Esophagus muscularis mucosa (tissue), 4 donors: ENCODE data around the gene AGA. TPM values are rescaled to one million over a fixed set of nuclear protein-coding genes. Genes with fewer than 3 reads are reported as not detected.

Source experiments
- DNase-seq: peaks from one replicate; pipeline ENCODE4 v3.0.0-alpha.2; 2017; ENCODE audit errors: extremely low spot score
- H3K27ac ChIP-seq, 4 donors: fragments of 200-600 bp; sonication (generic); replicated peaks in 1 of 4; 1 replicate in 3 of 4; 2 replicates in 1 of 4; pipeline ENCODE4 v1.5.1; 2016 to 2019; ENCODE audit warnings: mild to moderate bottlenecking in 1 of 4
- H3K27me3 ChIP-seq, 4 donors: fragments of 200-600 bp; sonication (generic); one replicate each; pipeline versions ENCODE4 v1.5.1 to v1.6.0; 2016 to 2019
- H3K36me3 ChIP-seq, 4 donors: fragments of 200-600 bp; sonication (generic); one replicate each; pipeline ENCODE4 v1.5.1; 2016 to 2019
- H3K4me1 ChIP-seq, 4 donors: fragments of 200-600 bp; sonication (generic); one replicate each; pipeline ENCODE4 v1.5.1; 2016 to 2019
- H3K4me3 ChIP-seq, 4 donors: fragments of 200-600 bp; sonication (generic); 1 replicate in 2 of 4; 2 replicates in 2 of 4; pipeline ENCODE4 v1.5.1; 2016 to 2019; ENCODE audit warnings: mild to moderate bottlenecking in 4 of 4, moderate library complexity in 1 of 4
- H3K9me3 ChIP-seq, 4 donors: fragments of 200-600 bp; sonication (generic); 1 replicate in 3 of 4; 2 replicates in 1 of 4; pipeline ENCODE4 v1.5.1; 2016 to 2019
- CTCF ChIP-seq, 3 experiments: fragments of 200-600 bp in 2 of 3; fragments of 450-650 bp in 1 of 3; sonication (generic) in 2 of 3; IDR thresholded peaks; one replicate each; pipeline ENCODE4 v1.5.1; 2017 to 2019; ENCODE audit warnings: antibody characterized with exemption in 3 of 3, mild to moderate bottlenecking in 2 of 3, moderate library complexity in 1 of 3
- EP300 ChIP-seq: sonication (generic); formaldehyde crosslinking; IDR thresholded peaks from one replicate; pipeline ENCODE4 v1.6.1; 2017; ENCODE audit warnings: antibody characterized with exemption
- POLR2A ChIP-seq: fragments of 450-650 bp; IDR thresholded peaks from one replicate; pipeline ENCODE4 v1.6.1; 2017; ENCODE audit warnings: antibody characterized with exemption, moderate library complexity, mild to moderate bottlenecking, low read depth
- POLR2AphosphoS5 ChIP-seq, 2 donors: sonication (generic); formaldehyde crosslinking; IDR thresholded peaks; one replicate each; pipeline ENCODE4 v1.6.1; 2017; ENCODE audit warnings: antibody characterized with exemption in 2 of 2
- WGBS: methylation state at CpG from one replicate; pipeline ENCODE4 v1.1.5; 2018; 5-methylcytosine and 5-hydroxymethylcytosine counted together
- intact Hi-C: fragments of 100-400 bp; cut with DNase I; formaldehyde crosslinking; loops from one replicate; pipeline ENCODE4 v1.15.1; 2023
- total RNA-seq, 4 donors: library from RNA; depleted of rRNA; stranded (reverse); fragments of >200 nt; gene quantifications; one replicate each; pipeline versions ENCODE4 v1.1.0 to v1.2.1, GENCODE V29; 2016

The AGA gene
- total RNA-seq, 4 donors from 2014 or later = 7.5 to 17.4 (median 9.7) TPM

- Histone ChIP-seq H3K4me3 (no peak overlapping the region), H3K9me3 (no peaks in the 10 kb centered on the region), H3K27me3 (no peaks in the 10 kb centered on the region), H3K27ac (no peak overlapping the region), H3K4me1 (no peaks in the 10 kb centered on the region), H3K36me3 (no peaks in the 10 kb centered on the region)
- TF ChIP-seq POLR2AphosphoS5 (IDR thresholded peaks at IDR 0.05) (no peak), EP300 (no peak), POLR2A (no peak), CTCF (IDR thresholded peaks at IDR 0.05) (no peak)
- no peak for DNase-seq
- intact Hi-C loops = no loop called here
Observed at GRCh38 chr4:177482367-177482766, 40.1 kb upstream of the AGA start.

GRCh38 chr4:177480795-177481194, 38.6 kb upstream of the AGA start:
- DNase-seq = no peak
- WGBS = 99% methylated on average over 2 of the region's 2 CpGs
- Histone ChIP-seq H3K27me3 (no peaks in the 10 kb centered on the region), H3K27ac (no peak overlapping the region), H3K36me3 (no peaks in the 10 kb centered on the region), H3K9me3 (no peaks in the 10 kb centered on the region), H3K4me3 (no peak overlapping the region), H3K4me1 (no peaks in the 10 kb centered on the region)
- intact Hi-C loops = no loop called here
- TF ChIP-seq EP300 (no peak), CTCF (IDR thresholded peaks at IDR 0.05) (no peak), POLR2A (no peak), POLR2AphosphoS5 (IDR thresholded peaks at IDR 0.05) (no peak)

GRCh38 chr4:177479063-177479462, 36.8 kb upstream of the AGA start:
- Histone ChIP-seq H3K27ac (no peak overlapping the region), H3K36me3 (no peaks in the 10 kb centered on the region), H3K4me1 (no peaks in the 10 kb centered on the region), H3K9me3 (no peaks in the 10 kb centered on the region), H3K27me3 (no peaks in the 10 kb centered on the region), H3K4me3 (no peak overlapping the region)
- no peak for DNase-seq
- intact Hi-C loops = no loop called here
- WGBS = 87% methylated on average over 4 of the region's 4 CpGs
- no peak for TF ChIP-seq POLR2AphosphoS5 (IDR thresholded peaks at IDR 0.05)

- intact Hi-C loops = no loop called here
- DNase-seq = no peak
- 57% methylated on average over 2 of the region's 2 CpGs for WGBS
- Histone ChIP-seq H3K36me3 (no peaks in the 10 kb centered on the region), H3K27ac (no peak overlapping the region), H3K27me3 (no peaks in the 10 kb centered on the region), H3K4me3 (no peak overlapping the region), H3K4me1 (no peaks in the 10 kb centered on the region), H3K9me3 (no peaks in the 10 kb centered on the region)
- TF ChIP-seq CTCF (IDR thresholded peaks at IDR 0.05) = no peak
- no peak for TF ChIP-seq POLR2A
- no peak for TF ChIP-seq POLR2AphosphoS5 (IDR thresholded peaks at IDR 0.05)
- no peak for TF ChIP-seq EP300
Observed at GRCh38 chr4:177478496-177478895, 36.3 kb upstream of the AGA start.

GRCh38 chr4:177473991-177474390, 31.8 kb upstream of the AGA start:
- 87% methylated on average over 1 of the region's 1 CpG for WGBS
- Histone ChIP-seq H3K4me3 (no peak overlapping the region), H3K27ac (no peak overlapping the region), H3K27me3 (no peaks in the 10 kb centered on the region), H3K36me3 (no peaks in the 10 kb centered on the region), H3K4me1 (no peaks in the 10 kb centered on the region), H3K9me3 (no peaks in the 10 kb centered on the region)
- TF ChIP-seq EP300 (no peak), POLR2AphosphoS5 (IDR thresholded peaks at IDR 0.05) (no peak), POLR2A (no peak), CTCF (IDR thresholded peaks at IDR 0.05) (no peak)
- intact Hi-C loops = no loop called here
- no peak for DNase-seq
